A549 (cell line): Measurements from ENCODE around the gene MIP. TPM values are rescaled to one million over a fixed set of nuclear protein-coding genes. Genes with fewer than 3 reads are reported as not detected.

ENCODE experiments used
- ATAC-seq, 2 experiments: fragments of 200-7000 bp in 1 of 2; fragments of >200 bp in 1 of 2; cut with Nextera tagmentation in 1 of 2; cut with Tn5 transposase in 1 of 2; 3 replicates each; pipeline versions ENCODE4 v1.8.0 to v1.9.1; 2018 to 2020; ENCODE audit warnings: mild to moderate bottlenecking in 1 of 2, moderate library complexity in 1 of 2
- CTCF ChIA-PET: fragments of 300-600 bp; sonication (Branson Sonifier 250); formaldehyde crosslinking; extraction: SDS; loops from one replicate; lab custom pipeline; 2021; ENCODE audit warnings: antibody characterized with exemption, inconsistent platforms; lab: Yijun Ruan, JAX
- POLR2A ChIA-PET: fragments of 350-600 bp; formaldehyde crosslinking; extraction: SDS; loops from one replicate; lab custom pipeline; 2021; ENCODE audit warnings: antibody characterized with exemption, inconsistent platforms; lab: Yijun Ruan, JAX
- DNase-seq, 2 experiments: peaks; one replicate each; pipeline versions ENCODE4 v3.0.0 to v3.0.0-alpha.2; 2011 to 2016; ENCODE audit warnings: low read depth in 1 of 2, low spot score in 1 of 2
- FAIRE-seq: peaks from 2 replicates; lab custom pipeline; 2011; peaks lifted over from hg19 to GRCh38; lab: Jason Lieb, UNC
- H3K27ac ChIP-seq, 2 experiments: fragments of >200 bp; sonication (Bioruptor Twin); formaldehyde crosslinking; 3 replicates each; pipeline ENCODE4 v1.5.1; 2016 to 2017
- H3K4me1 ChIP-seq: fragments of >200 bp; sonication (Bioruptor Twin); formaldehyde crosslinking; 3 replicates; pipeline ENCODE4 v1.6.1; 2016
- H3K4me2 ChIP-seq: fragments of >200 bp; sonication (Bioruptor Twin); formaldehyde crosslinking; 3 replicates; pipeline ENCODE4 v1.6.1; 2016
- H3K4me3 ChIP-seq: fragments of >200 bp; sonication (Bioruptor Twin); formaldehyde crosslinking; 3 replicates; pipeline ENCODE4 v1.5.1; 2016
- H3K9me3 ChIP-seq: fragments of >200 bp; sonication (Bioruptor Twin); formaldehyde crosslinking; 3 replicates; pipeline ENCODE4 v1.6.1; 2016
- BCL3 ChIP-seq: fragments of >200 bp; sonication (Bioruptor Twin); formaldehyde crosslinking; IDR thresholded peaks from 3 replicates; pipeline ENCODE4 v1.6.1; 2016
- CHD2 ChIP-seq: fragments of 150-350 bp; IDR thresholded peaks from 2 replicates; pipeline ENCODE4 v1.6.1; 2014; ENCODE audit warnings: low read length; ENCODE audit not compliant: partially characterized antibody
- FOSB ChIP-seq: fragments of 250-450 bp; sonication (Bioruptor Pico); IDR thresholded peaks from 2 replicates; pipeline ENCODE4 v1.5.0; 2020; ENCODE audit warnings: mild to moderate bottlenecking, moderate library complexity
- FOXS1 ChIP-seq: fragments of 250-450 bp; sonication (Bioruptor Pico); IDR thresholded peaks from 2 replicates; pipeline ENCODE4 v1.5.0; 2020; ENCODE audit warnings: mild to moderate bottlenecking, moderate library complexity
- HEYL ChIP-seq: fragments of 250-450 bp; sonication (Bioruptor Pico); IDR thresholded peaks from 2 replicates; pipeline ENCODE4 v1.8.0; 2021; ENCODE audit warnings: mild to moderate bottlenecking, moderate library complexity
- HMGXB4 ChIP-seq: fragments of 250-450 bp; sonication (Bioruptor Pico); IDR thresholded peaks from 2 replicates; pipeline ENCODE4 v1.5.0; 2021; ENCODE audit warnings: mild to moderate bottlenecking, moderate library complexity, borderline replicate concordance
- HOXA7 ChIP-seq: fragments of 250-450 bp; sonication (Bioruptor Pico); IDR thresholded peaks from 2 replicates; pipeline ENCODE4 v1.5.0; 2020; ENCODE audit warnings: mild to moderate bottlenecking, moderate library complexity
- MAZ ChIP-seq: fragments of 150-350 bp; IDR thresholded peaks from 2 replicates; pipeline ENCODE4 v1.6.1; 2014; ENCODE audit warnings: antibody characterized with exemption, low read depth, low read length, borderline replicate concordance
- MYC ChIP-seq: IDR thresholded peaks from 2 replicates; pipeline ENCODE4 v1.6.1; 2012; ENCODE audit warnings: mild to moderate bottlenecking, inconsistent platforms, low read length, improper control_type of control experiment, borderline replicate concordance
- NFE2L2 ChIP-seq: fragments of 150-350 bp; conservative IDR thresholded peaks from 2 replicates; pipeline ENCODE4 v1.6.1; 2014; ENCODE audit warnings: low read length
- NPAS2 ChIP-seq: fragments of 250-450 bp; sonication (Bioruptor Pico); IDR thresholded peaks from 2 replicates; pipeline ENCODE4 v1.8.0; 2022; ENCODE audit warnings: mild to moderate bottlenecking, moderate library complexity, borderline replicate concordance
- PHF8 ChIP-seq: fragments of 200-600 bp; sonication (generic); IDR thresholded peaks from 2 replicates; pipeline ENCODE4 v1.6.1; 2016; ENCODE audit warnings: low read depth, mild to moderate bottlenecking, antibody characterized with exemption, moderate library complexity, borderline replicate concordance
- POLR2AphosphoS2 ChIP-seq: conservative IDR thresholded peaks from 2 replicates; pipeline ENCODE4 v1.6.1; 2012; ENCODE audit warnings: low read length, improper control_type of control experiment, inconsistent platforms
- RAD21 ChIP-seq, 2 experiments: fragments of >200 bp in 1 of 2; sonication (Bioruptor Twin) in 1 of 2; formaldehyde crosslinking in 1 of 2; IDR thresholded peaks in 1 of 2; conservative IDR thresholded peaks in 1 of 2; 2 replicates in 1 of 2; 3 replicates in 1 of 2; pipeline ENCODE4 v1.6.1; 2012 to 2018; ENCODE audit warnings: inconsistent platforms in 1 of 2
- RNF2 ChIP-seq: fragments of 200-600 bp; sonication (generic); IDR thresholded peaks from 2 replicates; pipeline ENCODE4 v1.6.1; 2016; ENCODE audit warnings: low read depth, mild to moderate bottlenecking, antibody characterized with exemption, moderate library complexity, borderline replicate concordance
- ZFP36 ChIP-seq: fragments of 450-650 bp; IDR thresholded peaks from 2 replicates; pipeline ENCODE4 v1.6.1; 2014; ENCODE audit warnings: borderline replicate concordance; ENCODE audit not compliant: partially characterized antibody
- ZSCAN20 ChIP-seq: fragments of 250-450 bp; sonication (Bioruptor Pico); IDR thresholded peaks from 2 replicates; pipeline ENCODE4 v1.8.0; 2022; ENCODE audit warnings: mild to moderate bottlenecking, moderate library complexity
- WGBS: methylation state at CpG from one replicate; pipeline ENCODE4 v1.1.6; 2017; ENCODE audit errors: missing lambda C conversion rate; 5-methylcytosine and 5-hydroxymethylcytosine counted together
- polyA plus RNA-seq, 4 experiments: library from polyadenylated mRNA; depleted of rRNA in 3 of 4; stranded (reverse); fragments of >200 nt; fragmentation: RNase III in 1 of 4; extraction: RNeasy Plus Mini Kit Qiagen cat#74134 plus additional on column Dnase treatment in 1 of 4; gene quantifications; 2 replicates in 3 of 4; 3 replicates in 1 of 4; pipeline ENCODE4 v1.2.3, GENCODE V29; 2011 to 2017
- TF ChIP-seq, protein P1 (sequence below): fragments of >200 bp; sonication (Bioruptor Twin); formaldehyde crosslinking; IDR thresholded peaks from 2 replicates; pipeline ENCODE4 v1.6.1; 2016

Gene MIP
- polyA plus RNA-seq, 2 of the 4 experiments (the other 2 are of a cell fraction), result not detected

DNA sequence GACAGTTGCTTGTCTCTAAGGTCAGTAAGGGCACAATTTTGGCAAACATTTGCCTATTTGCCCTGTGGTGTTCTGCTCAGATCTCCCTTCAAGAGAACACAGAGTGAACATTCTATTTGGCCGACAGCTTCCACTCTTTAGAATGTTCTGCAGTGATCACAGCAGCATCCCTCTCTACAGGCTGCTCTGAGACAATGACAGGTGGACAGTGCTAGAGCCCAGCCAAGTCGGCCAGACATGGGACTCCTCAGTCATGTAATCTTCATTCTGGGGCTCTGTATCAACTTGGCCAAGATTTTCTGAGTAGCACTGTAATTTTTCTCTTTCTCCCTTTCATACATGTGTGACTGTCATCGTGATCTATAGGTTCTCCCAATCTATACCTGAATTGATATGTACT lies 40.1 kb downstream of the MIP start:
- Histone ChIP-seq H3K27ac (no peak overlapping the region), H3K9me3 (no peaks in the 10 kb centered on the region), H3K4me2 (no peak overlapping the region), H3K4me1 (no peaks in the 10 kb centered on the region), H3K4me3 (no peak overlapping the region)
- ChIA-PET CTCF (interaction anchor here (0.6 kb wide), 3 partner anchors 14 to 687 kb away, joined by 3 read pairs; no protein-coding TSS in a partner anchor), POLR2A (no interaction called here)
- no peak for TF ChIP-seq NPAS2 (CRISPR knock-in tag)
- ATAC-seq, result no peak
- no peak for DNase-seq
- FAIRE-seq, result no peak
- 81% methylated on average over 3 of the region's 3 CpGs for WGBS

GRCh38 chr12:56413392-56413791 lies 41.1 kb downstream of the MIP start:
- H3K4me2 ChIP-seq, result no peak overlapping the region
- POLR2A ChIA-PET, result no interaction called here
- no peak overlapping the region for H3K4me3 ChIP-seq
- no peak overlapping the region for H3K27ac ChIP-seq
- ATAC-seq, result peak in 1 of 2 experiments; percentile 23; a peak in 3 of 6 replicates
- CTCF ChIA-PET, result interaction anchor here (1.3 kb wide), 1 partner anchor 13 kb away, joined by 5 read pairs; no protein-coding TSS in a partner anchor
- H3K9me3 ChIP-seq, result no peaks in the 10 kb centered on the region
- TF ChIP-seq, protein P1, sequence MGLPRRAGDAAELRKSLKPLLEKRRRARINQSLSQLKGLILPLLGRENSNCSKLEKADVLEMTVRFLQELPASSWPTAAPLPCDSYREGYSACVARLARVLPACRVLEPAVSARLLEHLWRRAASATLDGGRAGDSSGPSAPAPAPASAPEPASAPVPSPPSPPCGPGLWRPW, result no peak
- TF ChIP-seq CHD2 (no peak), NFE2L2 (no peak), BCL3 (no peak), MAZ (no peak), HMGXB4 (CRISPR knock-in tag) (no peak), FOSB (CRISPR knock-in tag) (no peak), RNF2 (no peak), HOXA7 (CRISPR knock-in tag) (no peak), POLR2AphosphoS2 (no peak), ZSCAN20 (no peak), HEYL (CRISPR knock-in tag) (no peak), PHF8 (no peak), FOXS1 (CRISPR knock-in tag) (no peak), RAD21 (conservative IDR thresholded peaks at IDR 0.05 in 1 of 2, IDR thresholded peaks at IDR 0.05 in 1 of 2) (no peak), MYC (no peak), ZFP36 (no peak)
- WGBS, result 93% methylated on average over 7 of the region's 7 CpGs
- FAIRE-seq, result no peak
- no peak for DNase-seq
- H3K4me1 ChIP-seq, result no peaks in the 10 kb centered on the region
